SU-DHL-6 (cell line): ENCODE measurements around the gene GJC2.

Source experiments
- EZH2phosphoT487 ChIP-seq: fragments of 200-600 bp; sonication (generic), shearing (Covaris generic); conservative IDR thresholded peaks from 2 replicates; pipeline ENCODE4 v1.6.1; 2018; ENCODE audit warnings: mild to moderate bottlenecking, antibody characterized with exemption, low read length, moderate library complexity, mixed read lengths
- TF ChIP-seq, protein P1 (sequence below): fragments of 200-600 bp; sonication (generic); IDR thresholded peaks from one replicate; pipeline ENCODE4 v1.5.1; 2017; ENCODE audit warnings: antibody characterized with exemption, mild to moderate bottlenecking, low read length, moderate library complexity; ENCODE audit not compliant: insufficient read depth, poor library complexity, severe bottlenecking

DNA sequence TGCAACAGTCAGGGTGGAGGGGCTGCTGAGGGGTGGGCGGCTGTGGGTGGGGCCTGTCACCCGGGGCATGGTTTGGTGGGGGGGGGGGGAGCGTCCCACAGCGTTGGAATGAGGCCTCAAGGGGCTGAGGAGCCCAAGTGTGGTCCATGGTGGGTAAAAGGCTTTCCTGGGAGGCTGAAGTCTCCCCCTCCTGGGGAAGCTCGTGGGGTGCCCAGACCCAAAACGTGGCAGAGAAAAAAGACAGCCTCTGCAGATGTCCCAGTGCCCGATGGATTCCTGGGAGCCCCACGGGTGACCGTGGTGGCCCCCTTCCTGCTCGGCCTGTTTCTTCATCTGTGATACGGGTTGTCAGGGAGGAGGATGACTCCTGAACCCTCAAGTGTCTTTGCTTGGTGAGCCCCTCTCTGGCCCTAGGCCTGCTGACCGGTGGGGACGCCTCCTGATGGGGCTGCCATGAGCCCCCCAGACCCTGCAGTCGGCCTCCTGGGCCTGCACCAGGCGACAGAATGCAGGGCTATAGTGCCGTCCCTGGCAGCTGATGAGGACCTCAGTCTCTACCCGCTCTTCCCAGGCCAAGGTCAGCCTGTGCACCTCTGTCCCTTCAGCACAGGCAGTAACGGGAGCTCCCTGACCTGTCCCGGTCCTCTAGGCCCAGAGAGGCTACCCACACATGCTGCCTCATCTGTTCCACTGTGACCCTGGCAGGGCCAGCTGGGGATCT lies 59.3 kb downstream of the GJC2 start:
- TF ChIP-seq, protein P1, sequence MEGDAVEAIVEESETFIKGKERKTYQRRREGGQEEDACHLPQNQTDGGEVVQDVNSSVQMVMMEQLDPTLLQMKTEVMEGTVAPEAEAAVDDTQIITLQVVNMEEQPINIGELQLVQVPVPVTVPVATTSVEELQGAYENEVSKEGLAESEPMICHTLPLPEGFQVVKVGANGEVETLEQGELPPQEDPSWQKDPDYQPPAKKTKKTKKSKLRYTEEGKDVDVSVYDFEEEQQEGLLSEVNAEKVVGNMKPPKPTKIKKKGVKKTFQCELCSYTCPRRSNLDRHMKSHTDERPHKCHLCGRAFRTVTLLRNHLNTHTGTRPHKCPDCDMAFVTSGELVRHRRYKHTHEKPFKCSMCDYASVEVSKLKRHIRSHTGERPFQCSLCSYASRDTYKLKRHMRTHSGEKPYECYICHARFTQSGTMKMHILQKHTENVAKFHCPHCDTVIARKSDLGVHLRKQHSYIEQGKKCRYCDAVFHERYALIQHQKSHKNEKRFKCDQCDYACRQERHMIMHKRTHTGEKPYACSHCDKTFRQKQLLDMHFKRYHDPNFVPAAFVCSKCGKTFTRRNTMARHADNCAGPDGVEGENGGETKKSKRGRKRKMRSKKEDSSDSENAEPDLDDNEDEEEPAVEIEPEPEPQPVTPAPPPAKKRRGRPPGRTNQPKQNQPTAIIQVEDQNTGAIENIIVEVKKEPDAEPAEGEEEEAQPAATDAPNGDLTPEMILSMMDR, result no peak
- no peak for TF ChIP-seq EZH2phosphoT487
